ENCODE measurements around the gene DIAPH3. TPM values are rescaled to one million over a fixed set of nuclear protein-coding genes. Genes with fewer than 3 reads are reported as not detected.
"Not testable (repeated sequence)": the region's sequence is repeated elsewhere in the genome, so short reads cannot be mapped to it uniquely, and the experiment has no call there.

DIAPH3 gene
- total RNA-seq, 4 donors from 2014 or later: 0.20 to 0.30 TPM; not detected in 2

- no peak overlapping the region for H3K27ac ChIP-seq
- no peak for TF ChIP-seq POLR2A (IDR thresholded peaks at IDR 0.05)
- TF ChIP-seq, protein P1, sequence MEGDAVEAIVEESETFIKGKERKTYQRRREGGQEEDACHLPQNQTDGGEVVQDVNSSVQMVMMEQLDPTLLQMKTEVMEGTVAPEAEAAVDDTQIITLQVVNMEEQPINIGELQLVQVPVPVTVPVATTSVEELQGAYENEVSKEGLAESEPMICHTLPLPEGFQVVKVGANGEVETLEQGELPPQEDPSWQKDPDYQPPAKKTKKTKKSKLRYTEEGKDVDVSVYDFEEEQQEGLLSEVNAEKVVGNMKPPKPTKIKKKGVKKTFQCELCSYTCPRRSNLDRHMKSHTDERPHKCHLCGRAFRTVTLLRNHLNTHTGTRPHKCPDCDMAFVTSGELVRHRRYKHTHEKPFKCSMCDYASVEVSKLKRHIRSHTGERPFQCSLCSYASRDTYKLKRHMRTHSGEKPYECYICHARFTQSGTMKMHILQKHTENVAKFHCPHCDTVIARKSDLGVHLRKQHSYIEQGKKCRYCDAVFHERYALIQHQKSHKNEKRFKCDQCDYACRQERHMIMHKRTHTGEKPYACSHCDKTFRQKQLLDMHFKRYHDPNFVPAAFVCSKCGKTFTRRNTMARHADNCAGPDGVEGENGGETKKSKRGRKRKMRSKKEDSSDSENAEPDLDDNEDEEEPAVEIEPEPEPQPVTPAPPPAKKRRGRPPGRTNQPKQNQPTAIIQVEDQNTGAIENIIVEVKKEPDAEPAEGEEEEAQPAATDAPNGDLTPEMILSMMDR (IDR thresholded peaks at IDR 0.05): no peak
- TF ChIP-seq EP300 (IDR thresholded peaks at IDR 0.05): no peak
- H3K36me3 ChIP-seq: no peaks in the 10 kb centered on the region
- H3K4me3 ChIP-seq: no peak overlapping the region
- no peak for DNase-seq (ENCODE audit: low spot score in 2 of 2)
- no peaks in the 10 kb centered on the region for H3K27me3 ChIP-seq
- H3K9me3 ChIP-seq: peaks cover 0 to 4% (median 2%) of the 10 kb centered on the region in 4 donors
- 83 to 92% methylated on average over 3 of the region's 3 CpGs for WGBS, 2 donors
- no peaks in the 10 kb centered on the region for H3K4me1 ChIP-seq
Observed at GRCh38 chr13:60061737-60062136, 102.0 kb downstream of the DIAPH3 start.

- TF ChIP-seq, protein P1 (IDR thresholded peaks at IDR 0.05): no peak
- no peak for TF ChIP-seq POLR2A (IDR thresholded peaks at IDR 0.05)
- no peak for TF ChIP-seq EP300 (IDR thresholded peaks at IDR 0.05)
- no peaks in the 10 kb centered on the region for H3K4me1 ChIP-seq
- no peaks in the 10 kb centered on the region for H3K9me3 ChIP-seq
- no peak overlapping the region for H3K4me3 ChIP-seq
- WGBS, 2 donors: 63 to 73% methylated on average over 3 of the region's 3 CpGs
- H3K27me3 ChIP-seq: no peaks in the 10 kb centered on the region
- no peak for DNase-seq (ENCODE audit: low spot score in 2 of 2)
- H3K36me3 ChIP-seq: no peaks in the 10 kb centered on the region
- H3K27ac ChIP-seq: no peak overlapping the region
Observed at GRCh38 chr13:60051754-60052285, 111.9 kb downstream of the DIAPH3 start.

DNA sequence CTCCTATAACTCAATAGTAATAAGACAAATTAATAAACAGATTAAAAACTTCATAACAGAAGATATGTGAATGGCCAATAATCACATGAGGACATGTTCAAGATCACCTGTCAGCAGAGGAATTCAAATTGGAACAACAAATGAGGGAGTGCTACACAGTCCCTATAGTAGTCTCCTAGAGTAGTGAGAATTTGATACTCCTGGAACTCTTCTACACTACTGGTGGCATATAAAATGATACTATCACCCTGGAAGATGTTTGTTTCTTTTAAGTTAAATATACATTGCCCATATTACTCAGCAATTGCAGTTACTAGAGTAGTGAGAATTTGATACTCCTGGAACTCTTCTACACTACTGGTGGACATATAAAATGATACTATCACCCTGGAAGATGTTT, 115.4 kb downstream of the DIAPH3 start:
- H3K4me3 ChIP-seq; H3K27ac ChIP-seq; DNase-seq (ENCODE audit: low spot score in 2 of 2); H3K27me3 ChIP-seq; H3K9me3 ChIP-seq; H3K36me3 ChIP-seq; H3K4me1 ChIP-seq: not testable (repeated sequence)

GRCh38 chr13:60047918-60048317, 115.8 kb downstream of the DIAPH3 start:
- Histone ChIP-seq H3K4me3 (no peak overlapping the region), H3K36me3 (no peaks in the 10 kb centered on the region), H3K27ac (no peak overlapping the region), H3K27me3 (no peaks in the 10 kb centered on the region), H3K4me1 (no peaks in the 10 kb centered on the region), H3K9me3 (no peaks in the 10 kb centered on the region)
- TF ChIP-seq EP300 (IDR thresholded peaks at IDR 0.05) (no peak), POLR2A (IDR thresholded peaks at IDR 0.05) (no peak)
- TF ChIP-seq, protein P1 (IDR thresholded peaks at IDR 0.05): no peak
- no peak for DNase-seq (ENCODE audit: low spot score in 2 of 2)
- 49 to 53% methylated on average over 3 of the region's 3 CpGs for WGBS, 2 donors

- 73 to 75% methylated on average over 4 of the region's 4 CpGs for WGBS, 2 donors
- no peaks in the 10 kb centered on the region for H3K4me1 ChIP-seq
- TF ChIP-seq, protein P1 (IDR thresholded peaks at IDR 0.05): no peak
- TF ChIP-seq EP300 (IDR thresholded peaks at IDR 0.05) (no peak), POLR2A (IDR thresholded peaks at IDR 0.05) (no peak)
- no peak overlapping the region for H3K4me3 ChIP-seq
- DNase-seq (ENCODE audit: low spot score in 2 of 2): no peak
- H3K36me3 ChIP-seq: no peaks in the 10 kb centered on the region
- H3K27me3 ChIP-seq: no peaks in the 10 kb centered on the region
- H3K9me3 ChIP-seq: no peaks in the 10 kb centered on the region
- H3K27ac ChIP-seq: no peak overlapping the region
Observed at GRCh38 chr13:60044321-60044720, 119.4 kb downstream of the DIAPH3 start.

GRCh38 chr13:60043262-60043661, 120.5 kb downstream of the DIAPH3 start:
- no peak overlapping the region for H3K27ac ChIP-seq
- no peaks in the 10 kb centered on the region for H3K27me3 ChIP-seq
- TF ChIP-seq POLR2A (IDR thresholded peaks at IDR 0.05) (no peak), EP300 (IDR thresholded peaks at IDR 0.05) (no peak)
- TF ChIP-seq, protein P1 (IDR thresholded peaks at IDR 0.05): no peak
- no peaks in the 10 kb centered on the region for H3K36me3 ChIP-seq
- 56 to 61% methylated on average over 2 of the region's 2 CpGs for WGBS, 2 donors
- no peaks in the 10 kb centered on the region for H3K9me3 ChIP-seq
- H3K4me3 ChIP-seq: no peak overlapping the region
- DNase-seq (ENCODE audit: low spot score in 2 of 2): no peak
- no peaks in the 10 kb centered on the region for H3K4me1 ChIP-seq

GRCh38 chr13:60040668-60041067, 123.1 kb downstream of the DIAPH3 start:
- H3K9me3 ChIP-seq; H3K4me3 ChIP-seq; H3K4me1 ChIP-seq; DNase-seq (ENCODE audit: low spot score in 2 of 2); H3K27me3 ChIP-seq; H3K36me3 ChIP-seq; H3K27ac ChIP-seq: not testable (repeated sequence)
- WGBS, 2 donors: 89 to 93% methylated on average over 10 of the region's 10 CpGs
